Astrocyte of the cerebellum (primary cell): ENCODE measurements around the gene TIAM2.

Experiments used
- DNase-seq: peaks from one replicate; pipeline ENCODE4 v3.0.0-alpha.2; 2011; ENCODE audit warnings: low read depth
- H3K4me3 ChIP-seq: 2 replicates; pipeline ENCODE4 v1.5.1; 2011; ENCODE audit warnings: mild to moderate bottlenecking, low read depth, low read length, moderate library complexity
- in situ Hi-C: cut with HindIII; loops from 2 replicates; pipeline ENCODE4 v1.10.0; 2017; ENCODE audit warnings: low sequenced_read_pairs
- TF ChIP-seq, protein P1 (sequence below): IDR thresholded peaks from 2 replicates; pipeline ENCODE4 v1.5.1; 2012; ENCODE audit warnings: low read length, low read depth, moderate library complexity, mild to moderate bottlenecking; ENCODE audit errors: missing control alignments

TIAM2 gene

GRCh38 chr6:154991207-154991606 is 3.9 kb upstream of the TIAM2 start:
- in situ Hi-C loops = no loop called here
- no peak overlapping the region for H3K4me3 ChIP-seq
- DNase-seq = no peak
- TF ChIP-seq, protein P1, sequence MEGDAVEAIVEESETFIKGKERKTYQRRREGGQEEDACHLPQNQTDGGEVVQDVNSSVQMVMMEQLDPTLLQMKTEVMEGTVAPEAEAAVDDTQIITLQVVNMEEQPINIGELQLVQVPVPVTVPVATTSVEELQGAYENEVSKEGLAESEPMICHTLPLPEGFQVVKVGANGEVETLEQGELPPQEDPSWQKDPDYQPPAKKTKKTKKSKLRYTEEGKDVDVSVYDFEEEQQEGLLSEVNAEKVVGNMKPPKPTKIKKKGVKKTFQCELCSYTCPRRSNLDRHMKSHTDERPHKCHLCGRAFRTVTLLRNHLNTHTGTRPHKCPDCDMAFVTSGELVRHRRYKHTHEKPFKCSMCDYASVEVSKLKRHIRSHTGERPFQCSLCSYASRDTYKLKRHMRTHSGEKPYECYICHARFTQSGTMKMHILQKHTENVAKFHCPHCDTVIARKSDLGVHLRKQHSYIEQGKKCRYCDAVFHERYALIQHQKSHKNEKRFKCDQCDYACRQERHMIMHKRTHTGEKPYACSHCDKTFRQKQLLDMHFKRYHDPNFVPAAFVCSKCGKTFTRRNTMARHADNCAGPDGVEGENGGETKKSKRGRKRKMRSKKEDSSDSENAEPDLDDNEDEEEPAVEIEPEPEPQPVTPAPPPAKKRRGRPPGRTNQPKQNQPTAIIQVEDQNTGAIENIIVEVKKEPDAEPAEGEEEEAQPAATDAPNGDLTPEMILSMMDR = no peak

DNA sequence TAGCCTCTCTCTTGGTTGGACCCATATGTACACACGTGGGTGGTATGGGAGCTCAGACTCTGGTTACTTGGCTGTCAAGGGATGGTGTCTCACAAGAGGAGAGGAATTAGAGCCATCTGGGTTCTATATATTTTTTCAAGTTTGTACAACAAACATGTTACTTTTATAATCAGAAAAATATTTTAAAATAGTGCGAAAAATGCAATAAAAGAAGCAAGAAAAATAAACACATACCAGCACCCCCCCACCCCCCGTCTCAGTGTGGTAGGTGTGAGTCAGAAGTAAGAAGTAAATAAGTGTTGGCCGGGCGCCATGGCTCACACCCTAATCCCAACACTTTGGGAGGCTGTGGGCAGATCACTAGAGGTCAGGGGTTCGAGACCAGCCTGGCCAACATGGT is 2.1 kb upstream of the TIAM2 start:
- in situ Hi-C loops = no loop called here
- H3K4me3 ChIP-seq = no peak overlapping the region
- no peak for DNase-seq
- TF ChIP-seq, protein P1 = no peak

DNA sequence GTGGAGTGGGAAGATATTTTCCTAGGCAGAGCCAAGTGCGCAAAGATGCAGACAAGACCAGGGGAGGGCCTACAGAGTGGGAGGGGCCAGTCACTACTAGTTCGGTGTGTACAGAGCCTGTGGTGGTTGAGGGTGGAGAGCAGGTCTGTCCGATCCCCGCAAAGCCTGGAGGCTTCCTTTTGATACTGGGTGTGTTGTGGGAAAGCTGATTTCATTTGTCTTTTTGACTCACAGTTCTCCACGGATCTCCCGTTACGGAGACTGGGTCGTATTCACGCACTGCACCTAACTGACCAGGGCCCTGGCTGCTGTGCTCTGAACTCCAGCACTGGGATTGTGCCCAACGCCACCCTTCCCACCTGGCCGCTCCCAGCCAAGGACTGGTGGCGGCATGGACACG is 1.4 kb upstream of the TIAM2 start:
- TF ChIP-seq, protein P1 = no peak
- no peak for DNase-seq
- H3K4me3 ChIP-seq = no peak overlapping the region
- in situ Hi-C loops = no loop called here

GRCh38 chr6:154994836-154995253 is 270 bp upstream of the TIAM2 start:
- H3K4me3 ChIP-seq = peak overlapping the region; percentile 89
- no peak for DNase-seq
- in situ Hi-C loops = no loop called here
- TF ChIP-seq, protein P1 = no peak

GRCh38 chr6:154996016-154996590 is 988 bp downstream of the TIAM2 start:
- no peak for DNase-seq
- peak overlapping the region; percentile 89 for H3K4me3 ChIP-seq
- in situ Hi-C loops = no loop called here
- TF ChIP-seq, protein P1 = no peak

DNA sequence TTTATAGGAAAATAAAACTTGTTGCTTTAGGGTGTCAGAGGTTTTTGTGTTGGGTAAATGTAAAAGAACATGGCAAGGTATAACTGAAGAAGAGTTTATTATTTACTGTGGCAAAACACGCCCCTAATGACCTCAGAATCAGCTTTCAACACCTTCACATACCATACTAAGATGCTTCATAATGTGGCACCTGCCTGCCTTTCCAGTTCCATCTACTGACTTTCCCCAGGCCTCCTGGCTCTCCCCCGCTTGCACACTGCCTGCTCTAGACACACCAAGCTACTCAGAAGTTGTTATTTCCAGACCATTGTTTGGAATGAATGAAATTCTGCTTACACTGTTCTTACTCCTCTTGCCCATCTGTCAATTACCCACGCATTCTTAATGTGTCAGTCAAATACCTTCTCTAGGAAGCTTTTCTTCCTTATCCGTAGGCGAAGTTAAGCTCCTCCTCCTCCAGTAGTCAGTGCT is 1.8 kb downstream of the TIAM2 start:
- in situ Hi-C loops = no loop called here
- TF ChIP-seq, protein P1 = no peak
- peak overlapping the region; percentile 8 for H3K4me3 ChIP-seq
- DNase-seq = no peak
